Stomach (tissue), 9 donors: ENCODE results near the gene RASSF5. TPM values are rescaled to one million over a fixed set of nuclear protein-coding genes. Genes with fewer than 3 reads are reported as not detected.

ENCODE experiments used
- DNase-seq, 2 donors: peaks; one replicate each; pipeline versions ENCODE4 v3.0.0 to v3.0.0-alpha.2; 2013 to 2019
- H3K27ac ChIP-seq, 5 donors: fragments of 200-600 bp in 4 of 5; sonication (generic) in 4 of 5; one replicate each; pipeline ENCODE4 v1.5.1; 2013 to 2019; ENCODE audit warnings: mild to moderate bottlenecking in 1 of 5, moderate library complexity in 1 of 5
- H3K27me3 ChIP-seq, 3 donors: fragments of 200-600 bp; sonication (generic); one replicate each; pipeline ENCODE4 v1.5.1; 2017 to 2019; ENCODE audit warnings: mixed run types in 1 of 3
- H3K36me3 ChIP-seq, 4 donors: fragments of 200-600 bp; sonication (generic); 1 replicate in 3 of 4; 2 replicates in 1 of 4; pipeline ENCODE4 v1.5.1; 2016 to 2019
- H3K4me1 ChIP-seq, 4 donors: fragments of 200-600 bp; sonication (generic); one replicate each; pipeline ENCODE4 v1.5.1; 2016 to 2019
- H3K4me3 ChIP-seq, 4 donors: fragments of 200-600 bp; sonication (generic) in 3 of 4; one replicate each; pipeline ENCODE4 v1.5.1; 2016 to 2019; ENCODE audit warnings: mild to moderate bottlenecking in 1 of 4
- H3K9me3 ChIP-seq, 4 donors: fragments of 200-600 bp; sonication (generic); one replicate each; pipeline ENCODE4 v1.5.1; 2016 to 2019
- CTCF ChIP-seq, 7 experiments: fragments of 450-650 bp in 4 of 7; fragments of 200-600 bp in 3 of 7; sonication (generic) in 3 of 7; IDR thresholded peaks; one replicate each; pipeline ENCODE4 v1.5.1; 2016 to 2019; ENCODE audit warnings: antibody characterized with exemption in 7 of 7, control low read depth in 2 of 7, mild to moderate bottlenecking in 1 of 7
- EP300 ChIP-seq: sonication (generic); formaldehyde crosslinking; IDR thresholded peaks from one replicate; pipeline ENCODE4 v1.6.1; 2017; ENCODE audit warnings: antibody characterized with exemption
- POLR2A ChIP-seq, 4 donors: fragments of 450-650 bp; IDR thresholded peaks; one replicate each; pipeline ENCODE4 v1.6.1; 2016; ENCODE audit warnings: antibody characterized with exemption in 4 of 4, control low read depth in 2 of 4, mild to moderate bottlenecking in 1 of 4, moderate library complexity in 1 of 4
- POLR2AphosphoS5 ChIP-seq, 3 donors: sonication (generic); formaldehyde crosslinking; IDR thresholded peaks; one replicate each; pipeline ENCODE4 v1.6.1; 2016; ENCODE audit warnings: antibody characterized with exemption in 3 of 3
- WGBS, 5 donors: extraction: QIAGEN DNeasy Blood & Tissue Kit in 3 of 5; methylation state at CpG; one replicate each; pipeline versions ENCODE4 v1.1.5 to v1.1.7; 2013 to 2018; 5-methylcytosine and 5-hydroxymethylcytosine counted together
- intact Hi-C: fragments of 100-400 bp; cut with DNase I; formaldehyde crosslinking; loops from one replicate; pipeline ENCODE4 v1.15.1; 2023; ENCODE audit warnings: low total_unique reads
- polyA plus RNA-seq, 3 donors: library from polyadenylated mRNA; stranded (reverse); fragments of 200-250 nt; gene quantifications; one replicate each; pipeline ENCODE4 v1.2.3, GENCODE V29; 2013
- total RNA-seq, 5 donors: library from RNA; depleted of rRNA; stranded (reverse); fragments of >200 nt; gene quantifications; one replicate each; pipeline versions ENCODE4 v1.1.0 to v1.2.3, GENCODE V29; 2014 to 2016
- donor health status: healthy with polysubstance abuse.
- donor health status: Bipolar disorder and iron deficiency.
- donor health status: healthy.

Gene RASSF5
- total and polyA plus RNA-seq, 8 donors = 2.2 to 44.5 (median 7.5) TPM

DNA sequence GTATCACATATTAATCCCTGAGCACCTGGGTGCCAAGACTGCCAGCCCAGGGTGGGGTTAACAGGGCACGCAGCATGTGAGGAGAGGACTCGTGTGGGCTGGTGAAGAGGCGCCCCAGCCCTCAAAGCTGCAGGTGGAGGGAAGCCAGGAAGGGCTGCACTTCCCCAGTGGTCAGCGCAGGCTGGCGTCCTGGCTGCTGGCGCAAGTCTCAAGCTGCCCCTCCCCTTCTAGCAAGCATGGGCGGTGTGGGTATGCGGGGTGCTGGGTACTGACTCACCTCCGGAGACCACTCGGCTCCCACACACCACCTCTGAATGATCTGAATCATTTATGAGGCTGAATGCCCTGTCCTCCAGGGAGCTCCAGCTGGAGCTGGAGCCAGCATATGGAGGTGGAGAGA is 60.9 kb downstream of the RASSF5 start:
- 78 to 92% (median 85%) methylated on average over 6 to 10 of the region's 10 CpGs for WGBS, 5 donors
- intact Hi-C loops = no loop called here
- H3K27me3 ChIP-seq = no peaks in the 10 kb centered on the region
- peaks cover 0 to 64% (median 10%) of the 10 kb centered on the region in 4 donors for H3K4me1 ChIP-seq
- peaks cover 0 to 40% (median 7%) of the 10 kb centered on the region in 4 donors for H3K36me3 ChIP-seq
- no peak for DNase-seq
- H3K9me3 ChIP-seq = no peaks in the 10 kb centered on the region
- H3K4me3 ChIP-seq = no peak overlapping the region
- H3K27ac ChIP-seq = no peak overlapping the region
- TF ChIP-seq EP300 (no peak), POLR2A (IDR thresholded peaks at IDR 0.05) (no peak), CTCF (IDR thresholded peaks at IDR 0.05) (no peak), POLR2AphosphoS5 (IDR thresholded peaks at IDR 0.05) (no peak)

DNA sequence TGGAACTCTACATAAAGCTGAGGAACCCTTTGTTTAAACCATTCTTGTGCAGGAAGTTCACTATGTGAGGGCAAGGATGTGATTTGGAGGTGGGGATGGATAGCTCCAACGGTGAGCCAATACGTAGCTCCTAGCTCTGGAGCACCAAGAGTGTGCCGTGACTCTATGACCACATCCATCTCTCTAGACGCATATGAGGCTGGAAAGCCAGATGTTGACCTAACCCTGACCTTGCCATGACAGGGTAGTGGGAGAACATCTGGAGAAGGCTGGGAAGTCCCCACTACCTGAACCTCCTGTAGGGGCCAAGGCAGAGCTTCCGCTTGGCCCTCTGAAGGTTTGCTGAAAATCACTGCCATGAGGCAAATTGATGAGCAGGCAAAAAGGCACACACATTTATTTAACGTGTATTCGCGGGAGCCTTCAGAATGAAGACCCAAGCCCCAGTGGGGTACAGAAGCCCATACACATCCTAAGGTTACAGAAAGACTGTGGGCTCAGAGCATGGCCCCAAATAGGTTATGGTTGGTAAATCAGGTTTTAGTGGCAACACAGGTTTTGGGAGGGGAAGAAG is 61.5 kb downstream of the RASSF5 start:
- no peak overlapping the region for H3K4me3 ChIP-seq
- peaks cover 0 to 40% (median 5%) of the 10 kb centered on the region in 4 donors for H3K36me3 ChIP-seq
- H3K27me3 ChIP-seq = no peaks in the 10 kb centered on the region
- H3K27ac ChIP-seq = no peak overlapping the region
- no peaks in the 10 kb centered on the region for H3K9me3 ChIP-seq
- TF ChIP-seq POLR2A (IDR thresholded peaks at IDR 0.05) (no peak), CTCF (IDR thresholded peaks at IDR 0.05) (no peak), EP300 (no peak), POLR2AphosphoS5 (IDR thresholded peaks at IDR 0.05) (no peak)
- intact Hi-C loops = no loop called here
- 82 to 97% (median 87%) methylated on average over 8 of the region's 8 CpGs for WGBS, 5 donors
- DNase-seq = no peak
- peaks cover 0 to 64% (median 11%) of the 10 kb centered on the region in 4 donors for H3K4me1 ChIP-seq

DNA sequence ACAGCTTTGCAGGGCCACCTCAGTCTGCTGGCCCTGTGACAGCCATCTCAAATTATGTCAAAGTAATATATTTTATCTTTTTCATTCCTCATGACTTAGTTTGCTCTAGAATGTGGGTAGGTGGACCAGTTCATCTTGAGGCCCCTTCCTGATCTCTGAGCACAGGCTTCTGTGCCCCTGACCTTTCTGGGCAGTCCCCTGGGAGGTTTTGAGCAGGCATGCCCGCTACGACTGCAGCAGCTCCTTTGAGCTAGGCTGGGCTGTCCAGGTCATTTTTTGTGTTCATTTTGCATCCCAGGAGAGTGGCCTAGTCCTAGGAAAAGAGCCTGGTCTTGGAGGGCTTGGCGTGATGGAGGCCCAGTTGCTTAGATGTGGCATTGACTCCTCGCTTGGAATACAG is 62.2 kb downstream of the RASSF5 start:
- H3K4me1 ChIP-seq = peaks cover 0 to 64% (median 18%) of the 10 kb centered on the region in 4 donors
- TF ChIP-seq EP300 = no peak
- no peak for TF ChIP-seq POLR2AphosphoS5 (IDR thresholded peaks at IDR 0.05)
- TF ChIP-seq POLR2A (IDR thresholded peaks at IDR 0.05) = no peak
- intact Hi-C loops = no loop called here
- no peaks in the 10 kb centered on the region for H3K9me3 ChIP-seq
- 88 to 95% (median 89%) methylated on average over 4 of the region's 4 CpGs for WGBS, 5 donors
- no peak overlapping the region for H3K27ac ChIP-seq
- DNase-seq = no peak
- H3K27me3 ChIP-seq = no peaks in the 10 kb centered on the region
- H3K4me3 ChIP-seq = no peak overlapping the region
- peaks cover 0 to 34% (median 3%) of the 10 kb centered on the region in 4 donors for H3K36me3 ChIP-seq

DNA sequence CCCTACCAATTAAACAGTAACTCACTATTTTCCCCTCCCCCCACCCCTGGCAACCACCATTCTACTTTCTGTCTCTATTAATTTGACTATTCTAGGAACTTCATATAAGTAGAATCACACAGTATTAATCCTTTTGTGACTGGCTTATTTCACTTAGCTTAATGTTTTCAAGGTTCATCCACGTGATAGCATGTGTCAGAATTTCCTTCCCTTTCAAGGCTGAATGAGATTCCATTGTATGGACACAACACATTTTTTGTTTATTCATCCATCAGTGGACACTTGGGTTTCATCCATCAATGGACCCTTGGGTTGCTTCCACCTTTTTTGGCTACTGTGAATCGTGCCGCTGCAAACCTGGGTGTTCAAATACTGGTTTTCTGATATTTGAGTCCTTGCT is 63.2 kb downstream of the RASSF5 start:
- peaks cover 7 to 64% (median 26%) of the 10 kb centered on the region in 4 donors for H3K4me1 ChIP-seq
- 81 to 94% (median 84%) methylated on average over 3 of the region's 3 CpGs for WGBS, 5 donors
- no peaks in the 10 kb centered on the region for H3K9me3 ChIP-seq
- H3K4me3 ChIP-seq = no peak overlapping the region
- peaks cover 0 to 30% (median 3%) of the 10 kb centered on the region in 4 donors for H3K36me3 ChIP-seq
- TF ChIP-seq POLR2A (IDR thresholded peaks at IDR 0.05) (no peak), EP300 (no peak), CTCF (IDR thresholded peaks at IDR 0.05) (no peak)
- intact Hi-C loops = no loop called here
- no peak for DNase-seq
- no peak overlapping the region for H3K27ac ChIP-seq
- H3K27me3 ChIP-seq = no peaks in the 10 kb centered on the region

DNA sequence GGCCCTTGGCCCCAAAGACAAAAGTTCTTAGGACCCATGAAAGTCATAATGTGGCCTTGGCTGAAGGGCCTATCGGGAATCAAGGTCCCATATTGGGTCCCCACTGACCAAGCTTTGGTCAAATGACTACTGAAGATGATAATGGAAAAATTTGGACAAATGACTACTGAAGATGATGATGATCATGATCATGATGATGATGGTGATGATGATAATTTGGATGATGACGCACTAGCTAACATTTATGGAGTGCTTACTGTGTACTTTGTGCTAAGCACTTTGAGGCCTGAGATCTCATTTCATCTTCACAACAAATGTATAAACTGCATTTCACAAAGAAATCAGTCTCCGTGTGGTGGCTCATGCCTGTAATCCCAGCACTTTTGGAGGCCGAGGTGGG is 65.5 kb downstream of the RASSF5 start:
- 87 to 98% (median 97%) methylated on average over 4 of the region's 4 CpGs for whole genome bisulfite sequencing, 5 donors
- TF ChIP-seq EP300 (no peak), CTCF (IDR thresholded peaks at IDR 0.05) (no peak), POLR2A (IDR thresholded peaks at IDR 0.05) (no peak), POLR2AphosphoS5 (IDR thresholded peaks at IDR 0.05) (no peak)
- intact Hi-C loops = no loop called here

More for the DNA sequence above, 65.5 kb downstream of the RASSF5 start:
- Histone ChIP-seq H3K27ac (no peak overlapping the region), H3K27me3 (no peaks in the 10 kb centered on the region), H3K4me1 (peaks cover 7 to 64% (median 36%) of the 10 kb centered on the region in 4 donors), H3K9me3 (no peaks in the 10 kb centered on the region), H3K4me3 (no peak overlapping the region), H3K36me3 (peaks cover 0 to 23% (median 3%) of the 10 kb centered on the region in 4 donors)
- no peak for DNase-seq
